ENCODE results near the gene LMX1A.

The LMX1A gene

GRCh38 chr1:165235155-165235776, 121.2 kb downstream of the LMX1A start (continued):
- 0 out of 2 replicates have a peak, but pooled peaks have one; percentile 17 for TF ChIP-seq ZNF18 (tag by site-specific recombination; IDR thresholded peaks at IDR 0.05)
- peak; percentile 55 for TF ChIP-seq ZNF629 (tag by site-specific recombination; IDR thresholded peaks at IDR 0.05)
- no peak for TF ChIP-seq ZNF140 (tag by site-specific recombination; IDR thresholded peaks at IDR 0.05)
- TF ChIP-seq PATZ1 (tag by site-specific recombination; IDR thresholded peaks at IDR 0.05), result peak; percentile 24; the same call in 1 of the 2 replicates
- no peak for TF ChIP-seq ZNF449 (tag by site-specific recombination; IDR thresholded peaks at IDR 0.05)
- no peak for TF ChIP-seq ZNF747 (tag by site-specific recombination; IDR thresholded peaks at IDR 0.05)
- no peak for TF ChIP-seq ZNF600 (tag by site-specific recombination; IDR thresholded peaks at IDR 0.05)
- TF ChIP-seq ZBTB48 (tag by site-specific recombination; IDR thresholded peaks at IDR 0.05), result peak; percentile 24; the same call in 1 of the 2 replicates
- TF ChIP-seq SP2 (tag by site-specific recombination; IDR thresholded peaks at IDR 0.05), result peak; percentile 18; the same call in 1 of the 2 replicates
- peak; percentile 91 for TF ChIP-seq ZNF692 (tag by site-specific recombination; IDR thresholded peaks at IDR 0.05)
- TF ChIP-seq ZNF391 (tag by site-specific recombination; IDR thresholded peaks at IDR 0.05; ENCODE audit: borderline replicate concordance, low read depth), result peak; percentile 29; the same call in 1 of the 2 replicates
- peak; percentile 15; the same call in 1 of the 2 replicates for TF ChIP-seq CTCF (tag by site-specific recombination; IDR thresholded peaks at IDR 0.05)
- TF ChIP-seq ZEB2 (tag by site-specific recombination; IDR thresholded peaks at IDR 0.05), result peak; percentile 53
- peak; percentile 24; the same call in 1 of the 2 replicates for TF ChIP-seq PRDM10 (tag by site-specific recombination; IDR thresholded peaks at IDR 0.05)
- TF ChIP-seq ZBTB20 (tag by site-specific recombination; IDR thresholded peaks at IDR 0.05), result peak; percentile 49; the same call in 1 of the 2 replicates
- peak; percentile 39; the same call in 1 of the 2 replicates for TF ChIP-seq ZBTB21 (tag by site-specific recombination; IDR thresholded peaks at IDR 0.05)
- TF ChIP-seq ZBTB11 (tag by site-specific recombination; conservative IDR thresholded peaks at IDR 0.05; ENCODE audit: low read depth), result no peak; the same call in 1 of the 2 replicates
- peak; percentile 79 for TF ChIP-seq ZBTB26 (tag by site-specific recombination; optimal IDR thresholded peaks at IDR 0.05)
- no peak for TF ChIP-seq ZNF544 (tag by site-specific recombination; IDR thresholded peaks at IDR 0.05)
- peak; percentile 75 for TF ChIP-seq SP7 (tag by site-specific recombination; IDR thresholded peaks at IDR 0.05)

Measured in HEK293 (cell line).